ENCODE measurements around the gene MARCOL.
"Not testable (repeated sequence)": the region's sequence is repeated elsewhere in the genome, so short reads cannot be mapped to it uniquely, and the experiment has no call there.

GRCh38 chr5:148280893-148281292 lies 42.6 kb downstream of the MARCOL start:
- not testable (repeated sequence) for TF ChIP-seq CTCF (IDR thresholded peaks at IDR 0.05; ENCODE audit: low read depth, low read length, poor library complexity, severe bottlenecking); EZH2phosphoT487 (IDR thresholded peaks at IDR 0.05; ENCODE audit: borderline replicate concordance, low read length)
